GM21515 (cell line): ENCODE measurements around the gene ZNF236.
"Not testable (repeated sequence)": the region's sequence is repeated elsewhere in the genome, so short reads cannot be mapped to it uniquely, and the experiment has no call there.

Experiments
- ATAC-seq: cut with Tn5 transposase; IDR thresholded peaks from one replicate; pipeline ENCODE4 v1.9.1; 2021; ENCODE audit not compliant: unreplicated experiment

The ZNF236 gene

GRCh38 chr18:76984193-76985155 is 162.1 kb downstream of the ZNF236 start:
- no peak for ATAC-seq

DNA sequence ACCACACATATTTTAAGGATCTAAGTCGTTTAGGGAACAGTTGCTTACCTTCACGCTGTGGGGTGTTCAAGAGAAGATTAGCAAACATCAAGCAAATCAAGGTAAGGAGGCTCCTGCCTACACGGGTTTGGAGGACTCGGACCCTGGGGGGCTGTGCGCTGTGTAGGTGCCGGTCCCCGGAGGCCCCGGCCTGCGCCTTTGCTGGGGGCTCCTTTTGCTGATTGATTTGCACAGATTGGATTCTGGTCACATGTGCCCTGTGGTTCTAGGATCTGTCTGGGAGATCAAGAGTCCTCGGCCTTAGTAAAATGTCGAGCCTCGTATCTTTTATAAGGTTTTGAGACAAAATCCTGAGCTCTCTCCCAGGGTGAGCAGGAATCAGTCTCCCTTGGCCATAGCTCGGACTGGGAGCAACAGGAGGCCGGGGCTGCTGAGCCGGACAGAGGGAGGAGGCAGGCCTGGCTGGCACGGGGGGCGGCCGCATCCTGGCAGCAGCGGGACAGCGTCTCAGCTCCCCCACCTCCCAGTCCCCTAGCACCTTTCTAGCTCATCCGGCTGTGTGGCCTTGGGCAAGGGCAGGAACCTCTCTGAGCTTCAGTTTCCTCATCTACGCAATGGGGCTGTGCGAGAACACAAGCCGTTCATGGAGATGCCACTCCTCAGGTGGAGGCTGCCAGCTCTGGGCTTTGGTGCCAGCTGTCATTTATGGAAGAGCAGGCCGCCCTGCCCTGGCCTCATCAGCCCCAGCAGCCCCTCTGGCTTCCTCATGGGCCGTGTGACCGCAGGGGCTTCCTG is 163.0 kb downstream of the ZNF236 start:
- ATAC-seq = no peak

DNA sequence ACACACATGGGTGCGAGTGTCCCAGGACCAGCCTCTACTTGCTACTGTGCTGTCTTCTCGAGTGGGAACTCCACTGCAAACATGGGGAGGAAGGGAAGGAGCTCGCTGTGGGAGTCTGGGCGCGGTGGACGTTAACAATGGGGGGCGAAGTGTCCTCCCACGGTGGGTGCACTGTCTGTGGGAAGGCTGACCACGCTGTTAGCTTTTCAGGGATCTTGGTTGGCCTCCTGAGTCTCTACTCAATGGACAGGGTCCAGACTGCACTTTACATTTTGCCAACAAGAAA is 163.5 kb downstream of the ZNF236 start:
- no peak for ATAC-seq

GRCh38 chr18:76986406-76986805 is 164.0 kb downstream of the ZNF236 start:
- ATAC-seq = no peak

DNA sequence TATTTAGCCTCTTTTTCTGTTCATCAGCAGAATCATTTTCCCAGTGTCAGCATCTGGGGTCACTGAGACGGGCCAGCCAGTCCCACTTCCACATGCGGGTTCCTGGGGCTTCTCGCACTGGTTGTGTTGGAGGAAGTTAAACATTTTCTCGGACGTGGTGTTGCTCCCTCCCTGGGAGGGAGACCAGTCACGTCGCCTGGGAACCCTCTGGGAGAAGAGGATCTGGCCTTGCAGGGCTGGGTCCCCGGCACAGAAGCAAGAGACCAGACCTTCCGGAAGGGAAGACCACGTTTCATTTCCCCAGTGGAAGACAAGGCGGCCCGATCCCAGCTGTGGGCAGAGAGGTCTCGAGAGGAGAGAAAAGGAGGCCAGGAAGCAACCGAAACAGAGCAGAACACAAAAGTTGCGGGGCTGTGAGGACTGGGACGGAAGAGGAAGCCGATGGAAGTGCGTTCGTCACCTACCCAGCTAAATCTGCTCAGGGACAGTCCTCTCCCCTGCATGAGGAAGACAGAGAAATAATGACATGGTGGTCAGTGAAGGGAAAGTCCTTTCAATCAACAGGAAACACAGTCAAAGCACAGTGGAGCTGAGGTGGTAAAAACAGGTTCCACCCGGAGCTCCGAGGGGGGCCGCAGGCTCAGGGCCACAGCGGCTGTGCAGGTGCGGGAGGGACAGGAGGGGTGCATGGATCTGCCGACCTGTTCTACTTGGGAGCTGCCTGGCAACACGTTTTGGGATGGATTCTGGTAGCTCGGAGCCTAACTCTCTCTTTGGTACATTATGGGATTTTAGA is 165.9 kb downstream of the ZNF236 start:
- ATAC-seq = no peak

DNA sequence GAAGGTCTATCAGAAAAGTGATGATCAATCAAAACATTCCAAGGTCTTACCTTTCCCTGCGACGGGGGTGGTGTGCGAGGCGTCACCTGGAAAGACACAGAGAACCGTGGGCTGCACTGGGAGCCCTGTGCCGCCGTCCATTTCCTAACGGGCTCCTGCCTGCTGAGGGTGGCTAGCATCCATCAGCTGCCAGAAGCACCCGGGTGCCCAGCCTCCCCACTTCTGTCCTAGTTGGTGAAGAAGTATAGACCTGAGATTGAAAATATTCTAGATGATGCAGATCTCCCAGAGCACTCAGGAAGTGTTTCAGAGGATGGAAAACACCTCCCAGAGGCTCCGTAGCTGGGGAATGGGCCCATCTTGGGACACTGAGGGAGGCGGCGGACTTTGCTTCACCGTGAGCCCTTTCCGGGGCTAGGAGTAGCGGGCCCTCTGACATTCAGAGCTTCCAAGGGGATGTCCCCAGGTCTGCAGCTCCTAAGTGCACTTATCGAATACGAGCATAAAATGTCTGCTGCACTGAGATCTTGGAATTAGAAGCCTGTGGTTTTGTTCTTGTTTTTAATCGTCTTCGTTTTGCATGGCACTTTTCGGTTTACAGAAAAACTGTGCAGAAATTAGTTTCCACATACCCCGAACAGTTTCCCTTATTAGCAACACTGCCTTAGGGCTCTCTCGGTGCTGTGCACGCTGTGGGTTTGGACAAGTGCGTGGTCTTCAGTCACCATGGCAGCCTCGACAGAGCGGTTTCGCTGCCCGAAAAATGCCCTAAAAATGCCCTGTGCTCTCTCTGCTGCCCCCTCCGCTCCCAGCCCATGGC is 166.7 kb downstream of the ZNF236 start:
- ATAC-seq = peak; percentile 53

DNA sequence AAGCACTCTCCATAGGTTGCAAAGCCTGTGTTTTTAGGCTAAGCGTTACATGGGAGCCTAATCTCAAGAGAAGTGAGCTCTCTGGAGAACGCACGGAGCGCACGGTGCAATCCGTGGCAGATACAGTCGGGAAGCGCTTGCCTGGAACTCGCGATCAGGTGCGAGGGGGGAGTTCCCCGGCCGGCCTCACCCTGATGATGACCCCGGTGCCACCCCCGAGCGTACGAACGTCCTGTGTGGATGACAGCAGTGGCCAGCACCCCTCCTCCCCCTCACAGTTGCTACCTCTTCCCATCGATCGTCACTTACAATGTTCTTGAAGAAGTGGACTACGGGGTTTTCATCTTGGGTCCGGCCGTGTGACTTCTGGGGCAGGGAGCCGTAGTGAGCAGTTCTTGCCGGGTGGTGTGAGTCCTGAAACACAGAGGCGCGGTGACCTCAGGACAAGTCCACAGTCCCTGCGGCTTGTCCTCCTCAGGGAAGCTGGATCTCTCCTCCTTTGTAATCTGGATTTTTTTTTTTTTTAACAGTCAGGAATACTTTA is 167.4 kb downstream of the ZNF236 start:
- no peak for ATAC-seq

GRCh38 chr18:76990343-76991020 is 168.1 kb downstream of the ZNF236 start:
- ATAC-seq = not testable (repeated sequence)

- ATAC-seq = no peak
These were observed 168.8 kb downstream of the ZNF236 start for GRCh38 chr18:76991021-76991688.

GRCh38 chr18:76992226-76993084 is 170.1 kb downstream of the ZNF236 start:
- ATAC-seq = no peak

- ATAC-seq = no peak
These were observed 170.7 kb downstream of the ZNF236 start for GRCh38 chr18:76993085-76993382.

GRCh38 chr18:76993573-76993972 is 171.2 kb downstream of the ZNF236 start:
- no peak for ATAC-seq

DNA sequence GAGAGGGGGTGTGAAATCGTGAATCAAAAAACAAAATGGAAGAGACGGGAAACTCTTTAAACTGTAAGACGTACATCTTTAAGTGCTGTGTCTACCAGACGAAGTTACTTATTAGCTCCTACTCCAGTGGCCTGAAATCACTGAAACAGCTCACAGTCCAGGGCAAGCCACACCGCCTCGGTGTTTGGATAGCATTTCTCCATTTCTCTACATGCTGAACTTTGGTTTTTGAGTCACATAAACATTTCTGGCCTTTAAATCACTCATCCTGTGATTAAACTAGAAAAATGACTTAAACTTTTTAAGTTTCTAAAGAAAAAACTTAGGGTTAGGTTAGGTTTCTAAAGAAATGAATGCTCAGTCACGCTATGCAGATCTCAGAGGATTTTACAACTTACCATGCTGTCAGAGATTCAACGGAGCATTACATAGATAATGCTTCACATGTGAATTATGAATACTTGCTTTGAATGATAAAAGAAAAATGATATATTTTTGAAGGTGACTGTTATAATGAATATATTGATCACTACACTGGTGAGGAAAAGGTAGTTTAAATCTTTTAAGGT is 171.8 kb downstream of the ZNF236 start:
- ATAC-seq = no peak

GRCh38 chr18:76995896-76996295 is 173.5 kb downstream of the ZNF236 start:
- ATAC-seq = no peak

- no peak for ATAC-seq
These were observed 174.1 kb downstream of the ZNF236 start for GRCh38 chr18:76996429-76996828.

GRCh38 chr18:76997951-76998808 is 175.8 kb downstream of the ZNF236 start:
- ATAC-seq = no peak

GRCh38 chr18:76999077-76999476 is 176.7 kb downstream of the ZNF236 start:
- ATAC-seq = no peak
